Tongue (tissue), 2 donors: ENCODE data around the gene UBALD1. TPM values are rescaled to one million over a fixed set of nuclear protein-coding genes. Genes with fewer than 3 reads are reported as not detected.
"Not testable (repeated sequence)": the region's sequence is repeated elsewhere in the genome, so short reads cannot be mapped to it uniquely, and the experiment has no call there.

Source experiments
- DNase-seq: peaks from one replicate; pipeline ENCODE4 v3.0.0-alpha.2; 2015
- total RNA-seq: library from RNA; depleted of rRNA; stranded (reverse); fragments of >200 nt; gene quantifications from one replicate; pipeline ENCODE4 v1.2.3, GENCODE V29; 2014

UBALD1 gene
- total RNA-seq, 1 donor from 2014 or later: 13.3 TPM

DNA sequence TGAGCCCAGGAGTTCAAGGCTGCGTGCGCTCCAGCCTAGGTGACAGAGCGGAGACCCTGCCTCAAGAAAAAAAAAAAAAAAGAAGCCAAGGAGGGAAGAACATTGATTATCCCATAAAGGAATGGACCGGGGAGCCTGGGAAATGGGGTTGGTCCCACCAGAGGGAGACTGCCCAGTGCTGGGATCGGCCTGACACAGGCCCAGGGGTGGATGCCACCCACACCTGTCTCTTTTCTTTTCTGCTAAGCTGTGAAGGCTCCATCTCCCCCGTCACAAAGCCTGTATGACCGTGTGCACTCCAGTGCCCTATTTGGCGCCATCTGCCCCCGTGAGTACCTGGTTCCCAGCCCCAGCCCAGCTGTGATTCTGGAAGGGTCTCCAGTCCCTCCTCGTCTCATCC lies 15.7 kb downstream of the UBALD1 start:
- DNase-seq: no peak

DNA sequence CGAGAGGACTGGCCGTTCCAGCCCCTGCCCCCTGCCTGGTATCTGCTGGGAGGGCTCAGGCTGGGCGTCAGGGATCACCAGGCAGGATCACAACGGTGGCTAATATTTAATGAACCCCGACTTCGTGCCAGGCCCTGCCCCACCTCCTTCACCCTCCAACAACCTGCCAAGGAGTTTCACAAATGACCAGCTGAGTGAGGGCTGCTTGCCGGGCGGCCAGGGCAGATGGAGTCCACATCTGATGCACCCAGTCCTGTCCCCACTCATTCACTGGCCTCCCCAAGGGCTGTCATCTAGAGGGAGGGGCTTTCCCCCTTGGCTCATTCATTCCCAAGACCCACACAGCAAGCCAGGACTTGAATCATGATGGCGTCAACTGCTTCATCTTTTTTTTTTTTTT lies 17.5 kb downstream of the UBALD1 start:
- no peak for DNase-seq

DNA sequence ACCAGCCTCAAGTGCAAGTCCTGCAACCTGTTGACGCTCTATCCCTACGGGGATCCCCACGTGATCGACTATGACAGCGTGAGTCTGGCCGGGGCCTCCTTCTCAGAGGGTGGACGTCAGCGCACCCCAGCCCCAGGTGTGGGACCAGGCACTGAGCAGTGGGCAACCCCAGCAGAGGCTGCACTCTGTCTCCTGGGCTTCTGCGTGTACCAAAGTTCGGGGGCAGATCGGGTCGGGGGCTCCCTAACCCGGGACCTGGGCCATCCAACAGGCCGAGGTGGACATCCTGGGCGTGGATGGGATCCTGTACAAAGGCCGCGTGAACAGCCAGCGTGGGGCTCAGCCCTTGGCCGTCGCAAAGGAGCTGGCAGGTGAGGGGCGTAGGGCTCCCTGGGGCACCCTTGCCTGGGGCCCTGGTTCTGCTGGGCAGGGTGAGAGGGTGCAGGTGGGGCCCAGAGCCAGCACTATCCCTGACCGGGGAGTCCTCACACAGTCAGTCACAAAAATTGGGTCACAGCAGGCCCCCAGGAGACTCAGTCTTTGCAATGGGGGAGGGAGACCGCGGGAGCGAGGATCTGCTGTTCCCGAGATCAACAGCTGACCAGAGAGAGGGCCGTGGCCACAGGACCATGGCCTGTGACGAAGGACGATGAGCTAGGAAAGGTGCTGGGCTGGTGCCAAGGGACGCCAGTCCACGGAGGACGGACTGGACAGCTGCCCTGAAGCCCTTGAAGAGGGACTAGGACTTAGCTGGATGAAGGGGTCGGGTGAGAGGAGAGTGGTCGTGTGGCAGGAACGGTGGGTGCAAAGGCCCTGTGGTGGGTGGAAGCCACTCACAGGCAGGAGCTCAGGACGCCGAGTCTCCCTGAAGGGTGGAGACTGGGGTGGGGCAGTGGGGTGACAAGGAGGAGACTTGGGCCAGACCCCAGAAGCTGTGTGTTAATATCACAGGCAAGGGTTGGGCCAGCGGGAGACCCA lies 20.0 kb downstream of the UBALD1 start:
- no peak for DNase-seq

- peak; percentile 76 for DNase-seq
Measured at GRCh38 chr16:4593086-4593485, 21.6 kb downstream of the UBALD1 start.

DNA sequence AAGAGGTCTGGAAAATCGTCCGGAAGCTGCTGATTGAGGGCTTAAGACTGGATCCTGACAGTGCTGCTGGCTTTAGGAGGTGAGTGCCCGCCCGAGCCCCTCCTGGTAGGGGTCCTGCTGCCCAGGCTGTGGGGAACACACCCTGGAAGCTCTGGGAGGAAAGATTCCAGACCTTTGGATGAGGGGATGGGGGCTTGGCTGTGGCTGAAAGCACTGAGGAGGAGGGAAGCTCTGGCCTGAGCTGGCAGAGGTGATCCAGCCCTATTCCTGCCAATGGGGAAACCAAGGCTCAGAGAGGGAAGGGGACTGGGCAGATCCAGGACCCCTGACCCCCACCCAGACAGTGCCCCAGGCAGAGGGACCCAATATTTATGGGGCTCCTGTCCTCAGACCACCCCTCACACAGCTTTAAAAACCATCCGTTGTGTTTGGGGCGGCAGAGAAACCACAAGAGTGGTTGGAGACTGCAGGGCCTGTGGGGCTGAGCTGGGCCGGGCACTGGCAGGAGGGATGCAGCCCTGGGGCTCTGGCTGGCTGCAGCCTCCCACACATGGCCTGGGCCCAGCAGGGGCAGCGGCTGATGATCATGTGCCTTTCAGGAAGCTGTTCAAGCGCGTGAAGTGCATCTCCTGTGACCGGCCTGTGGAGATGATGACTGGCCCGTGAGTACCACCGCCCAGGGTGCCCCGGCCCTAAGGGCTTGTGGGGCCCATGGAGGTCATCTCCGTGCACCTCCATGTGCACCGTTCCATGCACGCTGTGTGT lies 22.8 kb downstream of the UBALD1 start:
- DNase-seq: no peak

DNA sequence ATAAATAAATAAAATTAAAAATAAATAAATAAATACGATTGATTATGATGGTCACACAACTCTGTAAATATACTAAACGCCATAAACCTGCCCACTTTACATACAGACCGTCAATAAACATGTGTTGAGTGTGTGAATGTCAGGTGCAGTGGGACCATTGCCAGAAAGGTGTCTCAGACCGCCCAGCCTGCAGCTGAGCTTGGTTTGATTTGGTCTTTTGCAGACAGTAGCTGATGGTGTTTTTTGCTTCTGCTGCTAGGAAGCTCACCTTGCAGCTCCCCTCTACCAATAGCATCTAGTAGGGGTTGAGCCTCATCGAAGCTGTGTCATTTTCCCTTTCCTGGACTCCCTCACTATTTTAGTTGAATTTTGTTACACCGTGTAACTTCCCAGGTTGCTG lies 23.5 kb downstream of the UBALD1 start:
- DNase-seq: no peak

DNA sequence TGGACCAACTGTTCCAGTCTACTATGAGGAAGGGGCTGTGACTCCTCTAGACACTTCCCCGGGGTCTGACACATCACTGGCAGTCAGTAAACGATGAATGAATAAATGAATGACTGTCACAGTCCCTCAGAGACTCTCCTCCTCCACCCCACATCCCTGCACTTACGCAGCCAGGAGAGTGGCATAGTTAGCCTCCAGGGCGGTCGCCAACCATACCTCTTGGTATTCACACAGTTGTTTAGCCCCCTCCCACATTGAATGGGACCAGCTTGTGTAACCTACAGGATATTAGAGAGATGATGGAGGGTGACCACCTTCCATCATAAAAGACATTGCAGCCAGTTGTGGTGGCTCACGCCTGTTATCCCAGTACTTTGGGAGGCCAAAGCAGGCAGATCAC lies 25.7 kb downstream of the UBALD1 start:
- DNase-seq: no peak

DNA sequence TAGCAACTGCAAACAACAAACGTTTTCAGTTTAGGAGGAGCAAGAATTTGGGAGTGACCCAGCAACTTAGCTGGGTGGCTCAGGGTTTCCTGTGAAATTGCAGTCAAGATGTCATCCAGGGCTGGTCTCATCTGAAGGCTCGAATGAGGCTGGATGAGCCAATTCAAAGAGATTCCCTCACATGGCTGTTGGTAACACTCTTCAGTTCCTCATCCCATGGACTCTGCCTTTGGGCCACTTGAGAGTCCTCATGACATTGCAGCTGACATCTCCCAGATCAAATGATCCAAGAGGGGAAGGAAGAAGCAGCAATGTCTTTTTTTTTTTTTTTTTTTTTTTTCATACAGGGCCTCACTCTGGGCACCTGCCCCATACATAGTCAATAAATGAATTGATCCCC lies 26.3 kb downstream of the UBALD1 start:
- DNase-seq: no peak

- peak; percentile 29 for DNase-seq
Measured at GRCh38 chr16:4586291-4586690, 28.4 kb downstream of the UBALD1 start.

- DNase-seq: no peak
Measured at GRCh38 chr16:4583906-4584305, 30.8 kb downstream of the UBALD1 start.

- no peak for DNase-seq
Measured at GRCh38 chr16:4580250-4580649, 34.4 kb downstream of the UBALD1 start.

GRCh38 chr16:4578961-4579530 lies 35.6 kb downstream of the UBALD1 start:
- DNase-seq: no peak

- no peak for DNase-seq
Measured at GRCh38 chr16:4576008-4576407, 38.7 kb downstream of the UBALD1 start.

- no peak for DNase-seq
Measured at GRCh38 chr16:4574919-4575705, 39.6 kb downstream of the UBALD1 start.

DNA sequence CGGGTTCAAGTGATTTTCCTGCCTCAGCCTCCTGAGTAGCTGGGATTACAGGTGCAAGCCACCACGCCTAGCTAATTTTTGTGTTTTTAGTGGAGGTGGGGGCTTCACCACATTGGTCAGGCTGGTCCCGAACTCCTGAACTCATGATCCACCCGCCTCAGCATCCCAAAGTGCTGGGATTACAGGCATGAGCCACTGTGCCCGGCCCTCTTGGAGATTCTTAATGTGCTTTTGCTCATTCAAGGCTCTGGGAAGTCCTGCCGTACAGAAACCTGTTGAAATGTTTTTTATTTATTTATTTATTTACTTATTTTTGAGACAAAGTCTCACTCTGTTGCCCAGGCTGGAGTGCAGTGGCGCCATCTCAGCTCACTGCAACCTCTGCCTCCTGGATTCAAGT lies 40.8 kb downstream of the UBALD1 start:
- not testable (repeated sequence) for DNase-seq

- peak; percentile 85 for DNase-seq
Measured at GRCh38 chr16:4572715-4573114, 42.0 kb downstream of the UBALD1 start.

DNA sequence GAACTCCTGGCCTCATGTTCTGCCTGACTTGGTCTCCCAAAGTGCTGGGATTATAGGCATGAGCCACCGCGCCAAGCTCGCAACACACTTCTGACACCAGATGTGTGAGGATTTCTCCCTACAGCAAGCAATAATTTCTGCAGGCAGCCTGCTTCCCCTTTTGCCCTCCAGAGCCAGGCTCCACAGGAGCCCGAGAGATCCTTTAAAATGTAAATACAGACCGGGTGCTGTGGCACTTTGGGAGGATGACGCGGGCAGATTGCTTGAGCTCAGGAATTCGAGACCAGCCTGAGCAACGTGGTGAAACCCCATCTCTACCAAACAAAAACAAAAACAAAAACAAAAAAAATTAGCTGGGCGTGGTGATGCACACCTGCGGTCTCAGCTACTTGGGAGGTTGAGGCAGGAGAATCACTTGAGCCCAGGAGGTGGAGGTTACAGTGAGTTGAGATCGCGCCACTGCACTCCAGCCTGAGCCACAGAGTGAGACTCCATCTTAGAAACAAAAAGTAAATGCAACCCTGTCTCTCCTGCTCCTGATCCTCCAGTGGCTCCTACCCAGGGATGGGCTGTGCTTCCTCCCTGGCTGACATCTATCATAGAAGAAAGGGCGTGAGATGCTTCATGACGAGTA lies 43.9 kb downstream of the UBALD1 start:
- no peak for DNase-seq

- no peak for DNase-seq
Measured at GRCh38 chr16:4570086-4570485, 44.6 kb downstream of the UBALD1 start.

DNA sequence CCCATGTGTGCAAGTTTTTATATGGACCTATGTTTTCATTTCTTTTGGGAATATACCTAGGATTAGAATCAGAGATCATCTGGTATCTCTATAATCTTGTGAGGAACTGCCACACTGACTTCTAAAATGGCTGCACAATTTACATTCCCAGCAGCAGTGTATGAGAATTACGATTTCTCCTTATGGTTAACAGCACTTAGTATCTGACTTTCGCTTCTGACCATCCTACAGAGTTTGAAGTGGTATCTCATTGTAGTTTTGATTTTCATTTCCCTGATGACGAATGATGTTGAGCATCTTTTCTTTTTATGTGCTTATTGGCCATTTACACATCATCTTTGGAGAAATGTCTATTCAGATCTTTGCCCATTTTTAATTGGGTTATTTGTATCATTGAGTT lies 48.5 kb downstream of the UBALD1 start:
- DNase-seq: no peak

GRCh38 chr16:4564661-4565267 lies 49.9 kb downstream of the UBALD1 start:
- DNase-seq: no peak

DNA sequence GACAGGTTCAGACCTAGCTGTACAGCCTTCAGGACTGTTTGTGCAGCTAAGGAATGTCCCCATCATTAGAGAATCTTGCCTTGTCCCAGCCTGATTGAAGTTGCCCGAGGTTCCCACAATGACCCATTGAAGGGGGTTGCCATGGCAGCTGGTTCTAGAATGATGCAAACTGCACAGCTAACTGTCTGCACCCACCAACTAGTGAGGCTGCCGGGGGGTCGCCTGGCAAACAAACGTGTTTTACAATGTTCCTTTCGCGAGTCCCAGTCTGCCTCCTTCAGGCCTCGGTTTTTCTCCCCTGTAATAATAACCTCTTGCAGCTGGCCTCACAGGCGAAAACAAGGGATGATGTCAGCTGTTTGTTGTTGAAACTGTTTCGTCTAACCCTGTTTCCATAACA lies 53.1 kb downstream of the UBALD1 start:
- DNase-seq: peak; percentile 56
